ENCODE data around the gene LRRC49. TPM values are rescaled to one million over a fixed set of nuclear protein-coding genes. Genes with fewer than 3 reads are reported as not detected.

The LRRC49 gene
- total and polyA plus RNA-seq, 2 experiments from 2014 or later, result 8.5 to 14.6 TPM

DNA sequence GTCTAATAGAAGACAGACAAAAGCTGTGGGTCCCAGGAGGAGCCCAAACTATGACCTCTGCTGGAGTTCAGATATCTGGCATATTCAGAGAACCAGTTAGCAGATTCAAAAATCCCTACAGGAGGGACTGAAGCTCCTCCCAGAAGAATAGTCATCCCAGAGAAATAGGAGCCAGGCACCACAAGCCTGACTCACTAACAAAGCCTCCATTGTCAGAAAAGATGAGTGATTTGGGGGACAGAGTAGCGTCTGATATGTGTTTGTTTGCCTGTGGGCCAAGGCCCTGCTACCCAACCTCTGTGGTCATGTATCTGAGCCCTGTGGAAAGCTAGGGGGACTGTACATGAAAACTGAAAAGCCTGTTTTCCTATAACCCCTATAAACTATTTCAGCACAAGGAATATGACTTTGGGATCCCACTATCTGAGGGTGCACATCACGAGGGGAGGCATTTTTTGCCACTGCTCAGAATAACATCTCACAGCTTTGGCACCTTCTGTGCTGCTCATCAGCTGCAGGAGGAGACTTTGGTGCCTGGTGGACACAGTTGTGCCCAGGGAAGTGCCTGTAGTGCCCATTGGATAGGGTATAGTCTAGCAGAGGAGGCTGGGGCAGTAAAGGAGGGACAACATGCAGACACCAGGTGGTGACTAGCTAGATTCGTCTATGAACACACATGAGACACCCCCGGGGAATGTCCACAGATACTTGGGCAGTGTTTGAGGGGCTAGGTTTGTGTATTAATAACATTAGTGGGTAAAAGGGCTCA, 29.0 kb upstream of the LRRC49 start:
- ATAC-seq, result no peak
- Mint-ChIP-seq H3K27me3 (ENCODE audit: insufficient read depth, low read depth, poor library complexity) (peaks cover 2% of the 10 kb centered on the region), H3K4me3 (no peak overlapping the region), H3K36me3 (ENCODE audit: low read depth) (no peaks in the 10 kb centered on the region; the same call in 2 of the 3 replicates), H3K4me1 (no peaks in the 10 kb centered on the region; the same call in 2 of the 3 replicates), H3K27ac (no peak overlapping the region), H3K9me3 (0 out of 3 replicates have a peak, but pooled peaks cover 3% of the 10 kb centered on the region)
- no peaks in the 10 kb centered on the region for H3F3A ChIP-seq (replicated peaks; ENCODE audit: low read depth)
- no peaks in the 10 kb centered on the region for H3K36me3 ChIP-seq (ENCODE audit: insufficient read depth)
- H3K4me2 ChIP-seq, result no peak overlapping the region
- DNase-seq (ENCODE audit: low spot score), result no peak
- H3K4me1 ChIP-seq (ENCODE audit: insufficient read depth), result no peaks in the 10 kb centered on the region
- no peak for TF ChIP-seq CREB1 (CRISPR knock-in tag; IDR thresholded peaks at IDR 0.05; ENCODE audit: low read depth)
- TF ChIP-seq, protein P1, sequence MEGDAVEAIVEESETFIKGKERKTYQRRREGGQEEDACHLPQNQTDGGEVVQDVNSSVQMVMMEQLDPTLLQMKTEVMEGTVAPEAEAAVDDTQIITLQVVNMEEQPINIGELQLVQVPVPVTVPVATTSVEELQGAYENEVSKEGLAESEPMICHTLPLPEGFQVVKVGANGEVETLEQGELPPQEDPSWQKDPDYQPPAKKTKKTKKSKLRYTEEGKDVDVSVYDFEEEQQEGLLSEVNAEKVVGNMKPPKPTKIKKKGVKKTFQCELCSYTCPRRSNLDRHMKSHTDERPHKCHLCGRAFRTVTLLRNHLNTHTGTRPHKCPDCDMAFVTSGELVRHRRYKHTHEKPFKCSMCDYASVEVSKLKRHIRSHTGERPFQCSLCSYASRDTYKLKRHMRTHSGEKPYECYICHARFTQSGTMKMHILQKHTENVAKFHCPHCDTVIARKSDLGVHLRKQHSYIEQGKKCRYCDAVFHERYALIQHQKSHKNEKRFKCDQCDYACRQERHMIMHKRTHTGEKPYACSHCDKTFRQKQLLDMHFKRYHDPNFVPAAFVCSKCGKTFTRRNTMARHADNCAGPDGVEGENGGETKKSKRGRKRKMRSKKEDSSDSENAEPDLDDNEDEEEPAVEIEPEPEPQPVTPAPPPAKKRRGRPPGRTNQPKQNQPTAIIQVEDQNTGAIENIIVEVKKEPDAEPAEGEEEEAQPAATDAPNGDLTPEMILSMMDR (conservative IDR thresholded peaks at IDR 0.05; ENCODE audit: low read depth in 2 of 2), result no peak
- TF ChIP-seq, protein P2, sequence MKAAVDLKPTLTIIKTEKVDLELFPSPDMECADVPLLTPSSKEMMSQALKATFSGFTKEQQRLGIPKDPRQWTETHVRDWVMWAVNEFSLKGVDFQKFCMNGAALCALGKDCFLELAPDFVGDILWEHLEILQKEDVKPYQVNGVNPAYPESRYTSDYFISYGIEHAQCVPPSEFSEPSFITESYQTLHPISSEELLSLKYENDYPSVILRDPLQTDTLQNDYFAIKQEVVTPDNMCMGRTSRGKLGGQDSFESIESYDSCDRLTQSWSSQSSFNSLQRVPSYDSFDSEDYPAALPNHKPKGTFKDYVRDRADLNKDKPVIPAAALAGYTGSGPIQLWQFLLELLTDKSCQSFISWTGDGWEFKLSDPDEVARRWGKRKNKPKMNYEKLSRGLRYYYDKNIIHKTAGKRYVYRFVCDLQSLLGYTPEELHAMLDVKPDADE (IDR thresholded peaks at IDR 0.05), result no peak
- TF ChIP-seq EZH2phosphoT487 (IDR thresholded peaks at IDR 0.05; ENCODE audit: unreplicated experiment), result no peak
- TF ChIP-seq POLR2AphosphoS5 (IDR thresholded peaks at IDR 0.05; ENCODE audit: low read depth), result no peak
- no peak for TF ChIP-seq ZNF331 (CRISPR knock-in tag; IDR thresholded peaks at IDR 0.05; ENCODE audit: low read depth)
- no peaks in the 10 kb centered on the region for H3K79me2 ChIP-seq (replicated peaks; ENCODE audit: insufficient read depth)
- no peak overlapping the region for H3K27ac ChIP-seq (ENCODE audit: low read depth)
- H4K20me1 ChIP-seq (replicated peaks; ENCODE audit: insufficient read depth), result no peaks in the 10 kb centered on the region
- no peak overlapping the region for H2AFZ ChIP-seq
- 0 out of 2 replicates have a peak, but pooled peaks cover 3% of the 10 kb centered on the region for H3K9me2 ChIP-seq (ENCODE audit: insufficient read depth)
- no peak overlapping the region for H3K4me3 ChIP-seq
- no peaks in the 10 kb centered on the region for H3K27me3 ChIP-seq (ENCODE audit: insufficient read depth)

DNA sequence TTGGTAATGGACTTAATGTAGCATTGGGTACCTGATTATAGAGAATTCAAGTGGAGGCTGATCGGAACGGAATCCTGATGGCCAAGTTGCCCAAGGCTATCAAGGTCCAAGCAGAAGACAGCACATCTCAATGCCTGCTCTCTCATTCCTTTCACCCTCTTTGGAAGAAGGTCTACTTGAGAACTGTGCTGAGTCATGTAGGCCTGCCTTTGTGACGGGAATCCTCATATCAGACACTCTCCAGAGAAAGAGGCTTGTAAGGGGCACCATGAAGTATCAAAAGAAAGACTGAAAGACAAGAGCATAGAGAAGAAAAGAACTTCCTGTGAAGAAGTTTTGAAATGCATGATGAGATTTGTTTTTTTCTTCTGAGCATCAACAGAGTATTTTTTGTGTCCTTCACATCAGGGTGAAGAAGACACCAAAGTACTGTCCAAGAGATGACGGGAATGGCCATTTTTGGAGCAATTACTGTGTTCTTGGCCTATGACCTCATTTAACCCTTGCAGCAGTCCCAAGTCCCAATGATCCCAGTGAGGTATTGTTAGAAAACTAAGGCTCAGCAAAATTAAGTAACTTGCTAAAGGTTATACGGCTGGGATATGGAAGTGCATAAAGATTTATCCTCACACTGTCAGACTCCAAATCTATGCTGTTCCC, 25.5 kb upstream of the LRRC49 start:
- Histone ChIP-seq H3K79me2 (replicated peaks; ENCODE audit: insufficient read depth) (no peaks in the 10 kb centered on the region), H3K27me3 (ENCODE audit: insufficient read depth) (no peaks in the 10 kb centered on the region), H3K4me3 (no peak overlapping the region), H2AFZ (no peak overlapping the region), H3K36me3 (ENCODE audit: insufficient read depth) (no peaks in the 10 kb centered on the region), H3F3A (replicated peaks; ENCODE audit: low read depth) (no peaks in the 10 kb centered on the region), H3K4me1 (ENCODE audit: insufficient read depth) (no peaks in the 10 kb centered on the region), H4K20me1 (replicated peaks; ENCODE audit: insufficient read depth) (no peaks in the 10 kb centered on the region), H3K9me2 (ENCODE audit: insufficient read depth) (peaks cover 5% of the 10 kb centered on the region; the same call in 1 of the 2 replicates), H3K4me2 (no peak overlapping the region), H3K27ac (ENCODE audit: low read depth) (no peak overlapping the region)
- Mint-ChIP-seq H3K36me3 (ENCODE audit: low read depth) (peaks cover 9% of the 10 kb centered on the region), H3K27ac (no peak overlapping the region; the same call in 1 of the 2 replicates), H3K4me1 (no peaks in the 10 kb centered on the region; the same call in 2 of the 3 replicates), H3K27me3 (ENCODE audit: insufficient read depth, low read depth, poor library complexity) (peaks cover 3% of the 10 kb centered on the region), H3K9me3 (peaks cover 13% of the 10 kb centered on the region), H3K4me3 (no peak overlapping the region)
- ATAC-seq (no peak), DNase-seq (ENCODE audit: low spot score) (no peak)
- TF ChIP-seq, protein P1 (conservative IDR thresholded peaks at IDR 0.05; ENCODE audit: low read depth in 2 of 2), result no peak
- no peak for TF ChIP-seq ZNF114 (CRISPR knock-in tag; IDR thresholded peaks at IDR 0.05)
- TF ChIP-seq ZNF331 (CRISPR knock-in tag; IDR thresholded peaks at IDR 0.05; ENCODE audit: low read depth), result no peak
- no peak for TF ChIP-seq STAT1 (IDR thresholded peaks at IDR 0.05; ENCODE audit: unreplicated experiment)
- no peak for TF ChIP-seq NANOG (IDR thresholded peaks at IDR 0.05; ENCODE audit: borderline replicate concordance)

All from GM23338 (cell line).